GM12878 (cell line): ENCODE measurements around the gene CFAP126. TPM values are rescaled to one million over a fixed set of nuclear protein-coding genes. Genes with fewer than 3 reads are reported as not detected.

Source experiments
- BCL3 ChIP-seq: IDR thresholded peaks from 2 replicates; pipeline ENCODE4 v1.6.1; 2011; ENCODE audit warnings: borderline replicate concordance, low read depth, mild to moderate bottlenecking, moderate library complexity, low read length; ENCODE audit not compliant: insufficient read depth, poor library complexity, severe bottlenecking
- FOS ChIP-seq: IDR thresholded peaks from 3 replicates; pipeline ENCODE4 v1.6.1; 2011; ENCODE audit warnings: borderline replicate concordance; ENCODE audit not compliant: insufficient read length; ENCODE audit errors: extremely low read depth
- FOXM1 ChIP-seq: IDR thresholded peaks from 2 replicates; pipeline ENCODE4 v1.6.1; 2012; ENCODE audit warnings: low read depth, mild to moderate bottlenecking, inconsistent platforms, low read length, moderate library complexity
- HDAC2 ChIP-seq: fragments of 200-600 bp; sonication (generic); IDR thresholded peaks from 2 replicates; pipeline ENCODE4 v1.6.1; 2017
- HDAC6 ChIP-seq: fragments of 200-600 bp; sonication (generic); IDR thresholded peaks from one replicate; pipeline ENCODE4 v1.8.0; 2017; ENCODE audit warnings: antibody characterized with exemption; ENCODE audit not compliant: unreplicated experiment
- MEF2B ChIP-seq: fragments of 450-650 bp; IDR thresholded peaks from 2 replicates; pipeline ENCODE4 v1.6.1; 2018; ENCODE audit warnings: mild to moderate bottlenecking, moderate library complexity; ENCODE audit not compliant: partially characterized antibody, poor library complexity, severe bottlenecking
- MTA2 ChIP-seq: fragments of 450-650 bp; IDR thresholded peaks from 2 replicates; pipeline ENCODE4 v1.6.1; 2016; ENCODE audit warnings: low read depth, mild to moderate bottlenecking, moderate library complexity
- POLR2A ChIP-seq: IDR thresholded peaks from 2 replicates; pipeline ENCODE4 v1.6.1; 2011; ENCODE audit warnings: low read depth, mild to moderate bottlenecking, low read length
- SMARCA5 ChIP-seq: fragments of 450-650 bp; IDR thresholded peaks from 2 replicates; pipeline ENCODE4 v1.6.1; 2017; ENCODE audit warnings: mild to moderate bottlenecking
- TAF1 ChIP-seq: IDR thresholded peaks from 2 replicates; pipeline ENCODE4 v1.6.1; 2011; ENCODE audit warnings: mild to moderate bottlenecking, low read depth, low read length, borderline replicate concordance
- ZBTB33 ChIP-seq: fragments of 450-650 bp; IDR thresholded peaks from 2 replicates; pipeline ENCODE4 v1.6.1; 2017; ENCODE audit warnings: mild to moderate bottlenecking
- ZNF592 ChIP-seq: fragments of 450-650 bp; IDR thresholded peaks from 2 replicates; pipeline ENCODE4 v1.6.1; 2017; ENCODE audit warnings: mild to moderate bottlenecking, moderate library complexity
- polyA plus RNA-seq, 11 experiments: library from polyadenylated mRNA; depleted of rRNA in 4 of 11; unstranded in 6 of 11; stranded (reverse) in 5 of 11; fragments of >200 nt; fragmentation: Nextera tagmentation in 4 of 11; fragmentation: Illumina TruSeq in 1 of 11; extraction: Ambion mirVana in 4 of 11; extraction: Trizol in 1 of 11; gene quantifications; 1 replicate in 1 of 11; 2 replicates in 10 of 11; pipeline versions ENCODE4 v1.2.1 to v1.2.3, GENCODE V29; 2011 to 2016; ENCODE audit warnings: inconsistent platforms in 2 of 11, missing spikeins in 2 of 11, low read depth in 1 of 11
- total RNA-seq, 4 experiments: library from RNA; depleted of rRNA in 3 of 4; stranded (reverse); fragments of >200 nt in 3 of 4; fragmentation: Illumina TruSeq in 1 of 4; extraction: Trizol in 1 of 4; gene quantifications; 2 replicates each; pipeline versions ENCODE4 v1.2.1 to v1.2.3, GENCODE V29; 2013 to 2021
- TF ChIP-seq, protein P1 (sequence below): fragments of 450-650 bp; formaldehyde crosslinking; IDR thresholded peaks from 2 replicates; pipeline ENCODE4 v1.5.0; 2022; ENCODE audit warnings: mild to moderate bottlenecking, missing genetic modification characterization
- TF ChIP-seq, protein P2 (sequence below): IDR thresholded peaks from 2 replicates; pipeline ENCODE4 v1.6.1; 2012; ENCODE audit warnings: low read depth, low read length, improper control_type of control experiment
- TF ChIP-seq, protein P3 (sequence below): fragments of 450-650 bp; IDR thresholded peaks from 2 replicates; pipeline ENCODE4 v1.6.1; 2016; ENCODE audit warnings: mild to moderate bottlenecking

Gene CFAP126
- total and polyA plus RNA-seq, 10 of the 15 experiments (the other 5 are each of a cell fraction or from before 2014, with no cell fraction given), result not detected

- TF ChIP-seq, protein P1, sequence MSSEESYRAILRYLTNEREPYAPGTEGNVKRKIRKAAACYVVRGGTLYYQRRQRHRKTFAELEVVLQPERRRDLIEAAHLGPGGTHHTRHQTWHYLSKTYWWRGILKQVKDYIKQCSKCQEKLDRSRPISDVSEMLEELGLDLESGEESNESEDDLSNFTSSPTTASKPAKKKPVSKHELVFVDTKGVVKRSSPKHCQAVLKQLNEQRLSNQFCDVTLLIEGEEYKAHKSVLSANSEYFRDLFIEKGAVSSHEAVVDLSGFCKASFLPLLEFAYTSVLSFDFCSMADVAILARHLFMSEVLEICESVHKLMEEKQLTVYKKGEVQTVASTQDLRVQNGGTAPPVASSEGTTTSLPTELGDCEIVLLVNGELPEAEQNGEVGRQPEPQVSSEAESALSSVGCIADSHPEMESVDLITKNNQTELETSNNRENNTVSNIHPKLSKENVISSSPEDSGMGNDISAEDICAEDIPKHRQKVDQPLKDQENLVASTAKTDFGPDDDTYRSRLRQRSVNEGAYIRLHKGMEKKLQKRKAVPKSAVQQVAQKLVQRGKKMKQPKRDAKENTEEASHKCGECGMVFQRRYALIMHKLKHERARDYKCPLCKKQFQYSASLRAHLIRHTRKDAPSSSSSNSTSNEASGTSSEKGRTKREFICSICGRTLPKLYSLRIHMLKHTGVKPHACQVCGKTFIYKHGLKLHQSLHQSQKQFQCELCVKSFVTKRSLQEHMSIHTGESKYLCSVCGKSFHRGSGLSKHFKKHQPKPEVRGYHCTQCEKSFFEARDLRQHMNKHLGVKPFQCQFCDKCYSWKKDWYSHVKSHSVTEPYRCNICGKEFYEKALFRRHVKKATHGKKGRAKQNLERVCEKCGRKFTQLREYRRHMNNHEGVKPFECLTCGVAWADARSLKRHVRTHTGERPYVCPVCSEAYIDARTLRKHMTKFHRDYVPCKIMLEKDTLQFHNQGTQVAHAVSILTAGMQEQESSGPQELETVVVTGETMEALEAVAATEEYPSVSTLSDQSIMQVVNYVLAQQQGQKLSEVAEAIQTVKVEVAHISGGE (CRISPR knock-in tag), result no peak
- TF ChIP-seq, protein P2, sequence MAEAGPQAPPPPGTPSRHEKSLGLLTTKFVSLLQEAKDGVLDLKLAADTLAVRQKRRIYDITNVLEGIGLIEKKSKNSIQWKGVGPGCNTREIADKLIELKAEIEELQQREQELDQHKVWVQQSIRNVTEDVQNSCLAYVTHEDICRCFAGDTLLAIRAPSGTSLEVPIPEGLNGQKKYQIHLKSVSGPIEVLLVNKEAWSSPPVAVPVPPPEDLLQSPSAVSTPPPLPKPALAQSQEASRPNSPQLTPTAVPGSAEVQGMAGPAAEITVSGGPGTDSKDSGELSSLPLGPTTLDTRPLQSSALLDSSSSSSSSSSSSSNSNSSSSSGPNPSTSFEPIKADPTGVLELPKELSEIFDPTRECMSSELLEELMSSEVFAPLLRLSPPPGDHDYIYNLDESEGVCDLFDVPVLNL, result no peak
- TF ChIP-seq ZNF592, result no peak
- TF ChIP-seq FOXM1, result no peak
- TF ChIP-seq FOS, result no peak
- TF ChIP-seq TAF1, result no peak
- peak; percentile 77 for TF ChIP-seq POLR2A
- TF ChIP-seq, protein P3, sequence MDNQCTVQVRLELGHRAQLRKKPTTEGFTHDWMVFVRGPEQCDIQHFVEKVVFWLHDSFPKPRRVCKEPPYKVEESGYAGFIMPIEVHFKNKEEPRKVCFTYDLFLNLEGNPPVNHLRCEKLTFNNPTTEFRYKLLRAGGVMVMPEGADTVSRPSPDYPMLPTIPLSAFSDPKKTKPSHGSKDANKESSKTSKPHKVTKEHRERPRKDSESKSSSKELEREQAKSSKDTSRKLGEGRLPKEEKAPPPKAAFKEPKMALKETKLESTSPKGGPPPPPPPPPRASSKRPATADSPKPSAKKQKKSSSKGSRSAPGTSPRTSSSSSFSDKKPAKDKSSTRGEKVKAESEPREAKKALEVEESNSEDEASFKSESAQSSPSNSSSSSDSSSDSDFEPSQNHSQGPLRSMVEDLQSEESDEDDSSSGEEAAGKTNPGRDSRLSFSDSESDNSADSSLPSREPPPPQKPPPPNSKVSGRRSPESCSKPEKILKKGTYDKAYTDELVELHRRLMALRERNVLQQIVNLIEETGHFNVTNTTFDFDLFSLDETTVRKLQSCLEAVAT, result no peak
- TF ChIP-seq SMARCA5, result 0 out of 2 replicates have a peak, but pooled peaks have one; percentile 45
- no peak for TF ChIP-seq BCL3
- no peak for TF ChIP-seq HDAC6
- TF ChIP-seq ZBTB33, result no peak
- TF ChIP-seq MEF2B, result peak; percentile 12
- TF ChIP-seq MTA2, result no peak
- TF ChIP-seq HDAC2, result no peak
These were observed 22.2 kb upstream of the CFAP126 start (continued) for GRCh38 chr1:161389691-161390558.
